HG03196 (cell line): ENCODE results near the gene EHBP1L1.
A peak's percentile ranks its signal among the peaks of the same experiment; 100 is the strongest.
"Not testable (repeated sequence)": the region's sequence is repeated elsewhere in the genome, so short reads cannot be mapped to it uniquely, and the experiment has no call there.

Source experiments
- ATAC-seq: cut with Tn5 transposase; IDR thresholded peaks from one replicate; pipeline ENCODE4 v1.9.1; 2021; ENCODE audit not compliant: unreplicated experiment

Gene EHBP1L1

DNA sequence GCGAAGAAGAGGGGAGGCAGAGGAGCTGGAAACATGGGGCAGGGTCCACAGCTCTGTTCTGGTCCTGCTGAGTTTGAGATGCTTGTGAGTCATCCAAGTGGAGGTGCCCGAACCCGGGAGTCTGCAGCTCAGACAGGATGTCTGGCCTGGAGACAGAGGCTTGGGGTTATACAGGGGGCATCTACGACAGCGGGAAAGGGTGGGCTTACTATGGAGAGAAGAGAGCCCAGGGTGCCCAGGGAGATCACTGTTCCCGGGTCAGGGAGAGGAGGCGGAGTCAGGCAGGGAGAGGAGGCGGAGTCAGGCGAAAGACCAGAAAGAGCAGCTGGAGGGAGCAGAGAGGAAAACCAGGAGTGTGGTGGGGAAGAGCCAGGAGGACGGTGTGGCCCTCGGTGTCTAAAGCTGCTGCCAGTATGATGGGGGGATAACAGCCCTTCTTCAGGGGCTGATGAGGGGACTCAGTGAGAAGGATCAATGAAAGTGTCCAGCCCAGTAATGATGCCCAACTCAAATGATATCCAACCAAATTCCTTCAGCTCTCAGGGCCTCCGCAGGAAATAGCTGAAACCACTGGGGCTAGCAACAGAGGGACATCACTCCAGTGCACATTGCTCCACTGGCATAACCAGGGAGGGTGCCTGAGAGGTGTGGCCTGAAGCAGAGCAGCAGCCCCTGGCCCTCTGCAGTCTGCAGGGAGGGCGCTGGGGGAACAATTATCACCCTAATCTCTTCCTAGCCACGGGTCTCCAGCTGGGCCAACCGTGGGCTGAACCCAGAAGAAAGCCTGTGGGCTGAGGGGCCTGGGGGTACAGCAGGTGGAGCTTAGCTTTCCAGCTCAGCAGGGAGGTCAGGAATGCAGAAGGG lies 15.1 kb upstream of the EHBP1L1 start:
- ATAC-seq, result no peak

DNA sequence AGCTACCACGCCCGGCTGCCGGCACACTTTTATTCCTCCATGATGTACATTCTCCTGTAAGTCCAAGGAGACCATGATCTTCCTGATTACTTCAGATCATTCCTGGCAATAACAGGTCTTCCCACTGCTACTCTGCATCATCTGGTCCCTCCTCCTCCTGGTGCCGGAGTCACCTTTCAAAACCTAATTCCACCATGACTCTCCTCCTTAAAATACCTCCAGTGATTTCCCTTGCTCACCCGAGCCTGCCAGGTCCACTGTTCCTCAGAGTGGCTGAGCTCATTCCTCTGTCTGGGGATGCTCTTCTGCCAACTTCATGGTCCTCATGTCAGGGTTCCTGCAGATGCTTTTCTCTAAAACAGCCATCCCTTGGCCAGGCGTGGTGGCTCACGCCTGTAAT lies 13.8 kb upstream of the EHBP1L1 start:
- no peak for ATAC-seq

DNA sequence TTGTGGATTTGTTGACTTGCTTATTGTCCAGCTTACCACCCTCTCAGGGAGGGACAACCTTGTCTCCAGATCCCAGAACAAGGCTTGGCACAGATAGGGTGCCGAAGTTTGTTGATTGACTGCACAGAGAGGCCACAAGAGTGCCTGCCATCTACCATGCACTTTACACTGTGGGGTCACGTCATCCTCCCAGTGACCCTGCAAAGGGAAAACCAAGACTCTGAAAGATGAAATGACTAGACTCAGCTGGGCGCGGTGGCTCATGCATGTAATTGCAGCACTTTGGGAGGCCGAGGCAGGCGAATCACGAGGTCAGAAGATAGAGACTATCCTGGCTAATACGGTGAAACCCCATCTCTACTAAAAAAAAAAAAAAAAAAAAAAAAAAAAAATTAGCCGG lies 13.1 kb upstream of the EHBP1L1 start:
- no peak for ATAC-seq

DNA sequence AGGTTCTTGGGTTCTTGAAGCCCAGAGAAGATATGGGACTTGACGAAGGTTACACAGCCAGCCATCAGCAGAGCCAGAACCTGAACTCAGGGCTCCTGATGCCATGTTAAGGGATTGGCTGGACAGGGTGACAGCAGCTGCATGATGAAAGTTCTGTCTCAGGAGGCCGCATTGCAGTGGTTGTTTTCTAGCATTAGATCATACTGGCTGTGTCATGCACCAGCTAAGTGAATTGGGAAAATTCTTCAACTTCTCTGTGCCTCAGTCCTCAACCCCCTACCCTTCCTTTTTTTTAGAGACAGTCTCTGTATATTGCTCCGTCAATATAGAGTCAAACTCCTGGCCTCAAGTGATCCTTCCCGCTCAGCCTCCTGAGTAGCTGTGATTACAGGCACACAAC lies 12.3 kb upstream of the EHBP1L1 start:
- no peak for ATAC-seq

DNA sequence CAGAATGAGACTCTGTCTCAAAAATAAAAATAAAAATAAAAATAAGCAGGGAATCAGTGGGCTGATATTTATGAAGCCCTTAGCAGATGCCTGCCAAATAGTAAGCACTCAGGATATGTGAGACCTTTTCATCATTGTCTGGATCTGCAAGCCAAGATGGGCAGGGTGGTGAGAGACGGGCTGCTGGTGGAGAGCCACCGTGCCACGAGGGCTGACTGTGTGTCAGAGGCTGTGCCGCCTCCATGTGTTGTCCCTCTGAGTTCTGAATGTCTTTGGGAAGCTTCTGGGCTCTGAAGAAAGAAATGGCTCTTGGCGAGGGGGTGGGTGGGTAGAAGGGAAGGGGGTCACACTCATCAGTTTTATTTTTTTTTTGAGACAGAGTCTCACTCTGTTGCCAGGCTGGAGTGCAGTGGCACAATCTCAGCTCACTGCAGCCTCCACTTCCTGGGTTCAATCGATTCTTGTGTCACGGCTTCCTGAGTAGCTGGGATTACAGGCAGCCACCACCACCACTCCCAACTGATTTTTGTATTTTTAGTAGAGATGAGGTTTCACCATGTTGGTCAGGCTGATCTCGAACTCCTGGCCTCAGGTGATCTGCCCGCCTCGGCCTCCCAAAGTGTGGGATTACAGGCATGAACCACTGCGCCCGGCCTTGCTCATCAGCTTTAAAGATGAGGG lies 10.8 kb upstream of the EHBP1L1 start:
- ATAC-seq, result not testable (repeated sequence)

DNA sequence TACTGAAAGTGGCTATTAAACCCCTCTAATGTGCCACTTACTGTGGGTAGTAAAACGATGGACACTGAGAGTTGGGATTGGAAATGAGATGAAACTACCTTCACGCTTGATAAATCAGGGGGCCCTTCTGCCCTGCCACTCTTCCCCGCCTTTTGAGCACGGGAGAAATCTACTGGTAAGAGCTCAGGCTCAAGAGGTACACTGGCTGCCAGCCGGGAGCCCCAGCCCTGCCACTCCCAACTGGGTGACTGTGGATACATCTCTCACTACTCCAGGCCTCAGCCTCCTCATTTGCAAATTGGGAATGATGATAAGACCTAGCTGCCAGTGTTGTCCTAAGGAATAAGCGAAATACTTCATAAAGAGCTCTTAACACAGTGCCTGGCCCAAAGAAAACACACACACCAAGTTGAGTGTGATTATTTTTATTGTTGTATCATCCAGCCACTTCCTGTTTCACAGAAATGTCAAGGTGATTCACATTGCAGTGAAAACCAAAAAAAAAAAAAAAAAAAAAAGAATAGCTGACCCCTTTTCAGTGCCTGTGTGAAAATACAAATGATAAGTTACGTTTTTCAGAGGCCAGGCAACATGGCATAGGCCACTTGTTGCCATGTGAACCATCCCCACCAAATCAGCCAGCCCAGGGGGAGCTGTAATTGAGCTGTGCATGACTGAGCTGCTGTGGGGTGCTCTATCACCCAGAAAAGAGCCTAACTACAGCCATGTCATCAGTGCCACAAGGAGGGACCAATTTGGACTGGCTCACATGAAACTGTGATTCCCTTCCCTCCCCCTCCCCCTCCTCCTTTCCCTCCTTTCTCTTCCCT lies 10.0 kb upstream of the EHBP1L1 start:
- ATAC-seq, result no peak

DNA sequence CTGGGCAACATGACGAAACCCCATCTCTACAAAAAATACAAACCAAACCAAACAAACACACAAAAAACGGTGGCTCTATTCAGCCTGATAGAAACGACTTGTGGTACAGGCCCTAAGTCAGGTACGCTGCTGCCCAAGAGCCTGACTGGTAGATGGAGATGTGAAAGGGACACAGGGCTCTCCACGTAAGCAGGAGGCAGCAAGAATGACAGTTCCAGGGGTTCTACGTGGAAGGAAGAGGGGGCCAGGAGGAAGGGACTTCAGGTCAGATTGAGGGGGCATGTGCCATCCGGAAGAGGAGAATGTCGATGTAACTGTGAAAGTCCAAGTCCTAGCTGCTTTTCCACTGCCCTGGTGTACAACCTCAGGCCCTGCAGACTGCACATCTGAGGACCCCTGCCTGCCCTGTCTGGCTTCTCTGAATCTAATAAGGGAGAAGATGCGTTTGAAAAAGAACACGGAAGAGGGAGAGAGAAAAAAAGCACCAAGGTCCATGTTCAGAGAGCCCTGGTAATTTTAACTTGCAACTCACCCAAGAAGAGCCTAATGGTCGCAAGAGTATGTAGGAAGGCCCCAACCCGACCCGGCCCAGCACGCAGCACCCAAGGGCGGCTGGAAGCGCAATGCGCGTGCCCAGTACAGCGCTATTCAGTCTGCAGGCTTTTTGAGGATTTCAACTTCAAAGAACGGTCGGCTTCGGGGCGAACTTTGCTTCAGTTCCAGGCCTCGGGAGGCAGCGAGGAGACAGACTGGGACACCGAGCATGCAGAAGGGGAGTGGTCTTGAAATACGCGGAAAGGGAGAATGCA lies 6.5 kb upstream of the EHBP1L1 start:
- ATAC-seq, result peak; percentile 2

DNA sequence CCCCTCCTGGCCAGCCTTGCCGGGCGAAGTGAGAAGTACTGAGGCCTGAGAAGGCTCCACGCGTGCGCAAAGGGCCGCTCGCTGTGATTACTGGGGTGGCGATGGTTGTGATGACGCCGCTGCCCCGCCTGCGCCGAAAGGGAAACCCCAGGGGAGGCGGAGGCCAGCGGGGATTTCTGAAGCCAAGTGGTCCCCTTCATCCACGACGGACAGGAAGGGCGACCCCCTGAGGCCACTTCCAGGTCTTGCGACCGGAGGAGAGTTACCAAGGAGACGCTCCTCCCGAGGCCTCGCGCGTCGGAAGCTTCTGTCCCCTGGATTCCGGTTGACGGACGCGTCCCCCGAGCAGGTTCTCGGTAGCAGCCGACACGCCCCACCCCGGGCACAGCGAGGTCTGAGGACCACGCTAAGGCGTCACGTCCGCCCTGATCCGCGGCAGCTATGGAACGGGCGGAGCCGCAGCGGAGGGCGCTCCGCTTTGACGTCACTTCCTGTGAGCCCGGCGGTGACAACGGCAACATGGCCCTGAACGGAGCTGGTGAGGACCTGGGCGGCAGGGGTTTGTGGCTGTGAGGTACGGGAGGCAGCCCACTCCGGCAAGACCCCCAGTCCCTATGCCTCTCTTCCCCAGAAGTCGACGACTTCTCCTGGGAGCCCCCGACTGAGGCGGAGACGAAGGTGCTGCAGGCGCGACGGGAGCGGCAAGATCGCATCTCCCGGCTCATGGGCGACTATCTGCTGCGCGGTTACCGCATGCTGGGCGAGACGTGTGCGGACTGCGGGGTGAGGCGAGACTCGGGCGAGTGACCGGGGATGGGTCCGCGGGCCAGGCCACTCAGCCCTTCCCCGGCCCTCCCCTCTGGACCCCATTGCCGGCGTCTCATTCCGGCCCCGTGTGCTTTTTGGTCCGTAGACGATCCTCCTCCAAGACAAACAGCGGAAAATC lies 5.6 kb upstream of the EHBP1L1 start, which contains the start of gene ZNRD2:
Gene ZNRD2, plus strand, starts transcription at position 505 of the 946 bp plus-strand sequence. Its CDS starts 15 bp downstream, at position 520.
- ATAC-seq, result peak; percentile 56

DNA sequence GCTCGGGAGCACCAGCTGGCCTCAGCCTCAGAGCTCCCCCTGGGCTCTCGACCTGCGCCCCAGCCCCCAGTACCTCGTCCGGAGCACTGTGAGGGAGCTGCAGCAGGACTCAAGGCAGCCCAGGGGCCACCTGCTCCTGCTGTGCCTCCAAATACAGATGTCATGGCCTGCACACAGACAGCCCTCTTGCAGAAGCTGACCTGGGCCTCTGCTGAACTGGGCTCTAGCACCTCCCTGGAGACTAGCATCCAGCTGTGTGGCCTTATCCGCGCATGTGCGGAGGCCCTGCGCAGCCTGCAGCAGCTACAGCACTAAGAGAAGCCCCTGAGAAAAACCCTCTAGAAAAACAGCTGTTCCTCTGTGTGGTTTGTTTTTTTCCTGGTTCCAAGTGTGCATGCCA lies 4.4 kb upstream of the EHBP1L1 start:
- ATAC-seq, result no peak

DNA sequence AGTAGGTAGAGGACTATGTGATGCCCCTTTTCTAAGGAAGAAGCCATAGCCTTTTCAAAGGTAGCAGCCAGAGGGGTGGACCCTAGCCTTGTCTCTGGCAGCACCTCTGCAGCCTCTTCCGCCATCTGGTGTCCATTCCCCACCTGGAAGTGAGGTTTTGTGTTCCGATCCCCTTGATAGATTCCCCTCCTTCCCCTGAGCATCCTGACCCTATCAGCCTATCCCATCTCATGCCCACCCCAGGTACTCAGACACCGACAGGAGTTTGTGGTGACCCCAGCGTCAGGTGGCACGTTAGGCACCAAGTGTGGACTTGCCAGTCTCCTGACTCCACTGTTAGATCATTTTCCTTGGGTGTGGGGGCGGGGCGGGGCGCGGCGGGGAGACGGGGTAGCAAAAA lies 3.9 kb upstream of the EHBP1L1 start:
- no peak for ATAC-seq

DNA sequence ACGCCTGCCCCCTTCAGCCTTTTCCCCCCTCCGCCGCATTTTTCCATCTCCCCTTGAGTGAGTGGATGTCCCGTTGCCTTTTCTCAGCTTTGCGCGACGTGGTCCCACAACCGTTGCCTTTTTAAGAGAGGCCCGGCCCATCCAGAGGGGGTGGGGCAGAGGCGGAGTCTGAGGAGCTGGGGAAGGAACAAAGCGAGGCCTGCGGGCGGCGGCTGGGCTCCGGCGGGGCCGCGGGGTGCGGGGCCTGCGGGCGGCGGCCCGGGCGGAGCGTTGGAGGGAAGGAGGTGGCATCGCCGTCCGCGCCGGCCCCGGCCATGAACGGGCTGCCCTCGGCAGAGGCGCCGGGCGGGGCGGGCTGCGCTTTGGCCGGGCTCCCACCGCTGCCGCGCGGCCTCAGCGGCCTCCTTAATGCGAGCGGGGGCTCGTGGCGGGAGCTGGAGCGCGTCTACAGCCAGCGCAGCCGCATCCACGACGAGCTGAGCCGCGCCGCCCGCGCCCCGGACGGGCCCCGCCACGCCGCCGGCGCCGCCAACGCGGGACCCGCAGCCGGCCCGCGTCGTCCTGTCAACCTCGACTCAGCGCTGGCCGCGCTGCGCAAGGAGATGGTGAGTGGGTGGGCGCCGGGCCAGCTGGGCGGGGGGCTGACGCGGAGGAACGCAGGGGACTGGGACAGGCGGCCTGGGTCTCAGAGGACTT lies 3.3 kb upstream of the EHBP1L1 start, which contains the start of gene FAM89B:
Gene FAM89B, plus strand, starts transcription at position 183 of the 696 bp plus-strand sequence. Its CDS starts 132 bp downstream, at position 315.
- ATAC-seq, result no peak

DNA sequence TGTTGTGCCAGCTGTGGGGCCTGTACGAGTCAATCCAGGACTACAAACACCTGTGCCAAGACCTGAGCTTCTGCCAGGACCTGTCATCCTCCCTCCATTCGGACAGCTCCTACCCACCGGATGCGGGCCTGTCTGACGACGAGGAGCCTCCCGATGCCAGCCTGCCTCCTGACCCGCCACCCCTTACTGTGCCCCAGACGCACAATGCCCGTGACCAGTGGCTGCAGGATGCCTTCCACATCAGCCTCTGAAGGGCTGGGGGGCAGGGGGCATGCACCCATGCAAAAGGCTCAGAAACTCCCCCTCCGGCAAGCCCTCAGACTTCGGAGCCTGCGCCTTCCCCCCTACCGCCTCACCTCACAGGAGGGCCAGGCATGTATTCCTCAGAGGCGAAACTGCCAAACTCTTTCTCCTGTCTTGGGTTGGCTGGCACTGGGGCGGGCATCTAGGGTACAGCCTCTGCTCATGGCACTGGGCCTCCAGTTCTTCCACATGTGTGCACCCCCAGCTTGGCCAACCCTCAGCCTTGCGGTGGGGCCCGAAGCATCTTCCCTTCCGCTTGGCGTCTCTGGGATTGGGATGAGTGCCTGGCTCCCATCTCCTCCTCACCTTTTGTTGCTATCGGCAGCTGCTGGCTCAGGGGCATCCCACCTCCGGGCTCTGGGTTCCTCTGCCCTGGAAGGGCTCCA lies 2.3 kb upstream of the EHBP1L1 start:
- ATAC-seq, result no peak

DNA sequence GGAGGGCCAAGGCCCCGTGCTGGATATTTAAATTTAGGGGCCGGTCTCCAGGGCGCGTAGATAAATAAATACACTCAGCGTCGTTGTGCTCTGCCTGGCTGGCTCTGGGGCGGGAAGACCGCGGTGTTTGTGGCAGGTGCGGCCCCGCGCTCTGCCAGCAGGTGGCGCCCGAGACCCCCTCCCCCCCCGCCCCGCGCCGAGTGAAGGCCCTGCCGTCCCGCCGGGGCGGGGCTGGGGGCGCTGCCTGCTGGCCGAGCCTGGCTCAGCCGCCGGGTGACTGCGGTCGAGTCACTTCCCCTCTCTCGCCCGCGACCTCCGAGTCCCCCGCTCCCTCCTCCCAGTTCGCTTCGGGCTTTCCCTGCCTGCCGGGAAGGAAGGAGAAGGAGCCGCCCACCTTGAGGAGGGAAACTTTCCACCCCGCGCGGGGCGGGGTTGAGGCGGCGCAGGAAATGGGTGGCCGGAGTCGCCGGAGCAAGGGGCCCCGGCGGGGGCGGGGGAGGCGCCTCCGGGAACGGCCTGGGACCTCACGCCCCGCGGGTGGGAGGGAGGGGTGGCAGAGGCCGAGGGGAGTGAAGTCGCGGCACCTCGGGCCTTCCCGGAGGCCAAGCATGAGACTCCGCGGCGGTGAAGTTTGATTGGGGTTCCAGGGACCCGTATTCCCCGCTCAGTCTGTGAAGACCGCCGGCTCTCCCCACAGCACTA lies 1.6 kb upstream of the EHBP1L1 start:
- peak; percentile 28 for ATAC-seq

DNA sequence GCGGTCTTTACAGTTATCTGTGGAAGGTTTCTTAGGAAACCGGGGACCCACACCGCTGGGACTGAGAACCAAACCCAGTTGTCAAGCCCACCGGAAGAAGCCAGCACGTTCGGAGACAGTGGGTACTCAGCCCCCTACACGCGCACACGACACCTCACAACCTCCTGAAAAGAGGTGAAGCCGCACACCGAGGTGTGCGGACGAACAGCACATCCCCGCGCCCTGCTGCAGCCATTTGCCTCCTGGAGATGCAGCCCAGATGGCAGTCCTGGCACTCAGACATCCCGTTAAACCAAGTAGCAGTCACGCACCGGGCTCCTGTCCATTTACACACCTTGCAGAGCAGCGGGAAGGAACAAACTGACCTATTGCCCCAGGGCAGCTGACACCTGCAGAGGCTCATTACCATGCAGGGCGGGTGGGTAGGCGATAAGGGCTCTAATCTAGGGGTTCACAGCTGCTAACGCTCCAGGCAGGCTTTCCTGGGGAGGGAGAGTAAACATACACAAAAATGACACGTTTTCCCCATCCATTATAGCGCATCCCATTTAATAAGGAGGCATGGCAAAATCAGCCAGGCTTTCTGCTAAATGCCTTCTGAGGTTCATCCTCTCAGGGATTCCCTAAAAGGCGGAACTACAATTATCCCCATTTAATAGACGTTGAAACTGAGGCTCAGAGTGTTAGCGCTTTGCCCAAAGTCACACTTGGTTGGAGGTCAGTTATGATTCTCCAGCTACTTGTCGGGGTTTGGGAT lies 864 bp upstream of the EHBP1L1 start:
- no peak for ATAC-seq

DNA sequence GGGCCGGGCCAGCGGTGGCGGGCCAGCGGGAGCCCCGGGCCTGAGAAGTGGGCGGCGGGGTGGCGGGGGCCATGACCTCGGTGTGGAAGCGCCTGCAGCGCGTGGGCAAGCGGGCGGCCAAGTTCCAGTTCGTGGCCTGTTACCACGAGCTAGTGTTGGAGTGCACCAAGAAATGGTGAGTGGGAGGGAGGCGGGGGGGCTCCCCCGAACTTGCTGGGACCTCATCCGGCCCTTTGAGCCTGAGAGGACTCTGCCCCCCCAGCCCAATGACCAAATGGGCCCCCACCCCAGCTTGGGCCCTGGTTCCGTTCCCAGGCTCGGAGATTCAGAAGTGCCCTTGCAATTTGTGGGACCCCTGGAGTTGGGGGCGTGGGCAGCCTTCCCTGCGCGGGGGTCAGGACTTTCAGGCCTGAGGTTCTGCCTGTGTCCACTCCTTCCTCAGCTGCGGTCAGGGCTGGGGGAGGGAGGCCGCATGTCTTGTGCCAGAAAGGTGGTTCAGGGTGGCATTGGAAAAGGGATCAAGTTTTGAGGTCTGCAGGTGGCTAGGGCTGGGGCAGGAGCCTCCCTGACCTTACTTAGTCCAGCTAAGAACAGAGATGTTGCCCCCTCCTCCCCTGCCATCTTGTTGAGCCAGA lies 496 bp downstream of the EHBP1L1 start:
- no peak for ATAC-seq
